Heart left ventricle (tissue), 16 donors: ENCODE measurements around the gene CYTH4. TPM values are rescaled to one million over a fixed set of nuclear protein-coding genes. Genes with fewer than 3 reads are reported as not detected.
A peak's percentile ranks its signal among the peaks of the same experiment; 100 is the strongest.

Experiments
- ATAC-seq, 4 donors: fragments of 200-7000 bp; cut with Tn5 transposase; one replicate each; pipeline ENCODE4 v1.9.1; 2020 to 2022; ENCODE audit warnings: moderate library complexity in 4 of 4, mild to moderate bottlenecking in 3 of 4, moderate number of reproducible peaks in 1 of 4
- DNase-seq, 5 donors: peaks; one replicate each; pipeline ENCODE4 v3.0.0-alpha.2; 2020
- H3K27ac ChIP-seq, 12 donors: fragments of 200-600 bp; sonication (generic) in 4 of 12; one replicate each; pipeline versions ENCODE4 v1.5.0 to v1.8.0; 2016 to 2022; ENCODE audit warnings: mild to moderate bottlenecking in 2 of 12
- H3K27me3 ChIP-seq, 9 donors: fragments of 200-600 bp; sonication (generic) in 2 of 9; one replicate each; pipeline versions ENCODE4 v1.5.1 to v1.8.0; 2016 to 2022; ENCODE audit warnings: mild to moderate bottlenecking in 3 of 9
- H3K36me3 ChIP-seq, 9 donors: fragments of 200-600 bp; sonication (generic) in 2 of 9; one replicate each; pipeline versions ENCODE4 v1.5.0 to v1.8.0; 2018 to 2022; ENCODE audit warnings: mild to moderate bottlenecking in 2 of 9
- H3K4me1 ChIP-seq, 12 donors: fragments of 200-600 bp; sonication (generic) in 4 of 12; one replicate each; pipeline versions ENCODE4 v1.5.0 to v1.8.0; 2016 to 2022; ENCODE audit warnings: mild to moderate bottlenecking in 3 of 12
- H3K4me3 ChIP-seq, 12 donors: fragments of 200-600 bp; sonication (generic) in 4 of 12; one replicate each; pipeline versions ENCODE4 v1.5.0 to v1.8.0; 2017 to 2022; ENCODE audit warnings: mild to moderate bottlenecking in 9 of 12, moderate library complexity in 4 of 12
- H3K9me3 ChIP-seq, 12 donors: fragments of 200-600 bp; sonication (generic) in 4 of 12; one replicate each; pipeline versions ENCODE4 v1.5.0 to v1.8.0; 2016 to 2022; ENCODE audit warnings: mild to moderate bottlenecking in 1 of 12
- POLR2A ChIP-seq, 2 donors: fragments of 450-650 bp; IDR thresholded peaks; one replicate each; pipeline ENCODE4 v1.6.1; 2017; ENCODE audit warnings: antibody characterized with exemption in 2 of 2, mild to moderate bottlenecking in 2 of 2, moderate library complexity in 2 of 2
- WGBS, 4 donors: extraction: QIAGEN DNeasy Blood & Tissue Kit in 2 of 4; methylation state at CpG; one replicate each; pipeline versions ENCODE4 v1.1.5 to v1.1.7; 2013 to 2018; 5-methylcytosine and 5-hydroxymethylcytosine counted together
- intact Hi-C, 10 donors: fragments of 100-400 bp; cut with DNase I; formaldehyde crosslinking; loops; one replicate each; pipeline versions ENCODE4 v1.11.1 to v1.14.2; 2022
- polyA plus RNA-seq, 2 donors: library from polyadenylated mRNA; stranded (reverse); fragments of 200-250 nt; gene quantifications; one replicate each; pipeline ENCODE4 v1.2.3, GENCODE V29; 2013
- total RNA-seq, 9 donors: library from RNA; depleted of rRNA in 2 of 9; stranded (reverse); fragments of >200 nt in 2 of 9; fragmentation: NEBNext Ultra II Directional in 3 of 9; extraction: Animal tissue kit (Norgen Biotek cat#: 25700) in 3 of 9; gene quantifications; one replicate each; pipeline versions ENCODE4 v1.1.0 to v1.2.4, GENCODE V29; 2016 to 2023
- TF ChIP-seq, protein P1 (sequence below), 12 donors: fragments of 200-600 bp; sonication (generic) in 4 of 12; IDR thresholded peaks; one replicate each; pipeline versions ENCODE4 v1.5.0 to v1.8.0; 2018 to 2022; ENCODE audit warnings: antibody characterized with exemption in 12 of 12, mild to moderate bottlenecking in 5 of 12
- donor health status: ischemic (EF 13 %, LVEDD 7.1; RV severe dilation, severe dysfunction).
- donor health status: healthy with polysubstance abuse.
- donor health status: DM: no; HTN: yes; CAD: no.
- donor health status: DM: no; HTN: no; CAD: no.
- donor health status: ischemic (EF 25% LVEDD 6.9; RV normal size, moderate dysfunction).
- donor health status: ischemic (EF 25% LVEDD 5.7; RV mildly dilated, moderate dysfunction).
- donor health status: healthy.
- donor health status: DM: yes; HTN: yes; CAD: no.
- donor health status: ischemic (EF 35%, LVEDD 5.7; RV mildly dilated, moderate dysfunction).
- donor health status: nonischemic (EF 11% LVEDD 7.7; RV severe dilation, severe dysfunction).
- donor health status: DM: yes; HTN: yes; CAD: no.
- donor health status: PGD.
- donor health status: ischemic (EF 29% LVEDD 5.4; RV normal size, mild dysfunction).
- donor health status: nonischemic (EF 23%, LVEDD 6.1; RV moderate dilation, normal function).

Gene CYTH4
- total and polyA plus RNA-seq, 11 donors: 2.4 to 57.8 (median 4.3) TPM

DNA sequence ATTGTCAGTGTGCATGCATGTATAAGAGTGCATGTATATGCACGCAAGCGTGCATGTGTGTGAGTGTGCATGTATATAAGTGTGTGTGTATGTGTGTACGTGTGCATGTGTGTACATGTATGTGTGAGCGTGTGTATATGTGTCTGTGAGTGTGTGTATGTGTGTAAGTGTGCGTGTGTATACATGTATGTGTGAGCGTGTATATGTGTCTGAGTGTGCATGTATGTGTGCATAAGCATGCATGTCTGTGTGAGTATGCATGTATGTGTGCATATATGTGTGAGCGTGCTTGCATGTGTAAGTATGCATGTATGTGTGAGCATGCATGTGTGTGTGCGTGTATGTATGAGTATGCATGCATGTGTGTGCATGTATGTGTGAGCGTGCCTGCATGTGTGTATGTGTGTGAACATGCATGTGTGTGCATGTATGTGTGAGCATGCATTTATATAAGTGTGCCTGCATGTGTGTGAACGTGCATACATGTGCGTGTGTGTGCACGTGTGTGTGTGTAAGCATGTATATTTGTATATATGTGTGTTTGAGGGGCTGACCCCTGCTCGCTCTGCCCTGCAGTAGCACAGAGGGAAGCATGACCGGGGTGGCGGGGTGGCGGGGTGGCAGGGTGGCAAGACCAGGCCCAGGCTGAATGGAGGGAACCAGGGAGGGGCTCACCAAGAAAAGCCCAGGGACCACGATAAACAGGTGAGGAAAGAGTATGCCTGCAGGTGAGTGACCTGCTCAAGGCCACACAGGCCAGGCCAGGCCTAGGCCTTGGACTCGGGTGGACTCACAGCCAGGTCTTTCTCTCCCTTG lies 26.3 kb downstream of the CYTH4 start:
- H3K9me3 ChIP-seq: no peaks in the 10 kb centered on the region
- ATAC-seq (no peak), DNase-seq (peak in 1 of 5 donors; percentile 24)
- WGBS, 4 donors: 87 to 94% (median 90%) methylated on average over 18 of the region's 18 CpGs
- H3K4me1 ChIP-seq: peaks cover 0 to 100% (median 22%) of the 10 kb centered on the region in 12 donors
- H3K27me3 ChIP-seq: no peaks in the 10 kb centered on the region
- peak overlapping the region in 8 of 12 donors; percentile 18 to 93 (median 79) for H3K27ac ChIP-seq
- peak overlapping the region in 1 of 12 donors; percentile 23 for H3K4me3 ChIP-seq
- peaks cover 0 to 47% (median 0%) of the 10 kb centered on the region in 9 donors for H3K36me3 ChIP-seq
- TF ChIP-seq POLR2A (IDR thresholded peaks at IDR 0.05): no peak
- TF ChIP-seq, protein P1, sequence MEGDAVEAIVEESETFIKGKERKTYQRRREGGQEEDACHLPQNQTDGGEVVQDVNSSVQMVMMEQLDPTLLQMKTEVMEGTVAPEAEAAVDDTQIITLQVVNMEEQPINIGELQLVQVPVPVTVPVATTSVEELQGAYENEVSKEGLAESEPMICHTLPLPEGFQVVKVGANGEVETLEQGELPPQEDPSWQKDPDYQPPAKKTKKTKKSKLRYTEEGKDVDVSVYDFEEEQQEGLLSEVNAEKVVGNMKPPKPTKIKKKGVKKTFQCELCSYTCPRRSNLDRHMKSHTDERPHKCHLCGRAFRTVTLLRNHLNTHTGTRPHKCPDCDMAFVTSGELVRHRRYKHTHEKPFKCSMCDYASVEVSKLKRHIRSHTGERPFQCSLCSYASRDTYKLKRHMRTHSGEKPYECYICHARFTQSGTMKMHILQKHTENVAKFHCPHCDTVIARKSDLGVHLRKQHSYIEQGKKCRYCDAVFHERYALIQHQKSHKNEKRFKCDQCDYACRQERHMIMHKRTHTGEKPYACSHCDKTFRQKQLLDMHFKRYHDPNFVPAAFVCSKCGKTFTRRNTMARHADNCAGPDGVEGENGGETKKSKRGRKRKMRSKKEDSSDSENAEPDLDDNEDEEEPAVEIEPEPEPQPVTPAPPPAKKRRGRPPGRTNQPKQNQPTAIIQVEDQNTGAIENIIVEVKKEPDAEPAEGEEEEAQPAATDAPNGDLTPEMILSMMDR (IDR thresholded peaks at IDR 0.05): no peak
- intact Hi-C loops: no loop called here

DNA sequence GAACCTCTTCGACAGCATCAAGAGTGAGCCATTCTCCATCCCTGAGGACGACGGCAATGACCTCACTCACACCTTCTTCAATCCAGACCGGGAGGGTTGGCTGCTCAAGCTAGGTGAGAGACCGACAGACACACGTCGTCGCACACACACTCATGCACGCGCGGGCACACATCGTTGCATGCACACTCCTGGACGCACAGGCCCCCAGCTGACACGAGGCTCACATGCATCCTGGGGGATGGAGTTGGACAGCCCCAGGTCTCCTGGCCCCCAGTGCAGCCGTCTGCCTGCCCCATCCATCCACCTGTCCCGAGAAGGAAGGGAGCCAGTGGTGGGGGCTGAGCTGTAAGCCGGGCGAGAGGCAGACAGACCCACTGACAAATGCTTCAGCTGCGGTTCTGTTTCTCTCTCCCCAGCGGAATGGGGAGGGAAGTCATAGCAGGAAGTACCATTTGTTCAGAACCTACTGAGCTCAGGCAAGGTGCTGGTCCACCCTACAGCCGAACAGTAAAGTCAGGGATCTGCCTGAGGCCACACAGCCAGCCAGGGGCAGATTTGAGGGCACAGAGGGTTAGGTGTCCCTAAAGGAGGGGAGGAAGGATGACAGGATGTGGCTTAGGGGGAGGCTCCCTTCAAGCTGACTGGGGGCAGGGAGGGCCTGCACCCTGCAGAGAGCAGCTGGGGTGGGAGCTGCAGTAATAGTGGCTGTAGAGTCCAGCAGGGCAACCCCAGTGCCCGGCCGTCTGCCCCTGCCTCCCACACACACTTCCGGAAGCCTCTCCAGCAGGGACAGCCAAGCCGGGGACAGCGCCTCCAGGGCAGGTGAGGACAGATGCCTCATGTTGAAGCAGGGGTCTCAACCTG lies 27.1 kb downstream of the CYTH4 start:
- peaks cover 0 to 100% (median 24%) of the 10 kb centered on the region in 12 donors for H3K4me1 ChIP-seq
- peak overlapping the region in 1 of 12 donors; percentile 73 for H3K27ac ChIP-seq
- peaks cover 0 to 47% (median 0%) of the 10 kb centered on the region in 9 donors for H3K36me3 ChIP-seq
- no peaks in the 10 kb centered on the region for H3K27me3 ChIP-seq
- no peaks in the 10 kb centered on the region for H3K9me3 ChIP-seq
- intact Hi-C loops: loop anchor here in 5 of 10 donors (10.0 kb wide), 3 partner anchors 115 to 285 kb away; partner anchors contain the start of gene ELFN2 (in 3 of the 5)
- TF ChIP-seq, protein P1 (IDR thresholded peaks at IDR 0.05): no peak
- TF ChIP-seq POLR2A (IDR thresholded peaks at IDR 0.05): no peak
- no peak overlapping the region for H3K4me3 ChIP-seq
- ATAC-seq (no peak), DNase-seq (peak in 1 of 5 donors; percentile 67)
- WGBS, 4 donors: 74 to 81% (median 76%) methylated on average over 16 to 26 of the region's 26 CpGs

DNA sequence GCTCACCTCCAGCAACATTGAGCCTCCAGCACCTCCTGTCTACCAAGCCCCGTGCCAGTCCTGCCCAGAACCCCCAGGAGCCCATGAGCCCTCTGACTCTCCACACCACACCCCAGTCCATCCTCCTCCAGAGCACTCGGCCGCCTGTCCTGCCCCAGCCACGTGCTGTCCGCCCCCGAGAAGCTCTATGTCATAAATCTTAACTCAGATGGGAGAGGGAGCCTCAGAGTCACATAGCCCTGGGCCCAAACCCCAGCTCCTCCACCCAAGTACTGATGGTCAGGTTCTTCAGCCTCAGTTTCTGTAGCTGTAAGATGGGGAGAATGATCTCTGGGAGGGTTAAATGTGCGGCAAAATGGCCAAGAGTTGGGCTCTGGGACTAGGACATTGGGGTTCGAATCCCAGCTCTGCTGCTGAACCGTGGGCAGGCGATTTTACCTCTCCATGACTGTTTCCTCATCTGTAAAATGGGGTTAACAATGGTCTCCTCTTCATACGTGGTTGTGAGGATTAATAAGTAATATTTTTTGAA lies 27.8 kb downstream of the CYTH4 start:
- Histone ChIP-seq H3K4me3 (no peak overlapping the region), H3K27me3 (no peaks in the 10 kb centered on the region), H3K27ac (peak overlapping the region in 1 of 12 donors; percentile 73), H3K4me1 (peaks cover 0 to 100% (median 26%) of the 10 kb centered on the region in 12 donors), H3K36me3 (peaks cover 0 to 42% (median 0%) of the 10 kb centered on the region in 9 donors), H3K9me3 (no peaks in the 10 kb centered on the region)
- TF ChIP-seq, protein P1 (IDR thresholded peaks at IDR 0.05): no peak
- no peak for TF ChIP-seq POLR2A (IDR thresholded peaks at IDR 0.05)
- intact Hi-C loops: loop anchor here in 5 of 10 donors (10.0 kb wide), 3 partner anchors 115 to 285 kb away; partner anchors contain the start of gene ELFN2 (in 3 of the 5)
- no peak for DNase-seq
- WGBS, 4 donors: 69 to 85% (median 75%) methylated on average over 11 of the region's 11 CpGs
- no peak for ATAC-seq
